A673 (cell line): ENCODE results near the gene CYLD.

Experiments used
- CTCF ChIP-seq: fragments of 300-800, 200-600 bp; sonication (generic); conservative IDR thresholded peaks from 2 replicates; pipeline ENCODE4 v1.5.1; 2017; ENCODE audit warnings: low read depth, mild to moderate bottlenecking, antibody characterized with exemption, low read length, moderate library complexity, mixed read lengths
- EZH2 ChIP-seq: fragments of 200-600 bp; sonication (generic); IDR thresholded peaks from 2 replicates; pipeline ENCODE4 v1.6.1; 2017; ENCODE audit warnings: borderline replicate concordance, low read depth, mild to moderate bottlenecking, mixed read lengths, antibody characterized with exemption, low read length; ENCODE audit not compliant: poor library complexity, severe bottlenecking

- TF ChIP-seq CTCF (no peak), EZH2 (no peak)
These were observed 1.8 kb downstream of the CYLD start for GRCh38 chr16:50743581-50744225.
